ENCODE results near the gene ZC3HAV1. TPM values are rescaled to one million over a fixed set of nuclear protein-coding genes. Genes with fewer than 3 reads are reported as not detected.

Gene ZC3HAV1
- total and polyA plus RNA-seq, 10 of the 15 experiments (the other 5 are each of a cell fraction or from before 2014, with no cell fraction given), result 18.5 to 55.3 (median 44.7) TPM

GRCh38 chr7:139109983-139110411 lies 477 bp upstream of the ZC3HAV1 start:
- Histone ChIP-seq H3K27ac (ENCODE audit: control insufficient read depth, insufficient read depth) (peak overlapping the region; percentile 94), H3K27me3 (replicated peaks in 1 of 2; ENCODE audit: control insufficient read depth in 2 of 2, insufficient read depth in 2 of 2, low read length in 1 of 2) (no peaks in the 10 kb centered on the region), H3K9me3 (replicated peaks; ENCODE audit: control insufficient read depth, insufficient read depth, low read length) (no peaks in the 10 kb centered on the region; the same call in 1 of the 3 replicates), H3K79me2 (ENCODE audit: control insufficient read depth, insufficient read depth, low read length) (peaks cover 51% of the 10 kb centered on the region), H4K20me1 (ENCODE audit: control insufficient read depth, insufficient read depth) (no peaks in the 10 kb centered on the region; the same call in 1 of the 2 replicates), H3K9ac (ENCODE audit: control insufficient read depth, insufficient read depth, low read length) (peak overlapping the region; percentile 84), H2AFZ (ENCODE audit: control insufficient read depth, low read depth, low read length) (peak overlapping the region; percentile 90), H3K4me2 (ENCODE audit: control insufficient read depth, insufficient read depth) (peak overlapping the region; percentile 99), H3K36me3 (ENCODE audit: control insufficient read depth in 2 of 2, insufficient read depth in 2 of 2, low read length in 1 of 2) (no peaks in the 10 kb centered on the region), H3K4me1 (ENCODE audit: control insufficient read depth, insufficient read depth, low read length) (peaks cover 6% of the 10 kb centered on the region; the same call in 1 of the 2 replicates), H3K4me3 (peak overlapping the region; percentile 99)
- TF ChIP-seq, protein P1, sequence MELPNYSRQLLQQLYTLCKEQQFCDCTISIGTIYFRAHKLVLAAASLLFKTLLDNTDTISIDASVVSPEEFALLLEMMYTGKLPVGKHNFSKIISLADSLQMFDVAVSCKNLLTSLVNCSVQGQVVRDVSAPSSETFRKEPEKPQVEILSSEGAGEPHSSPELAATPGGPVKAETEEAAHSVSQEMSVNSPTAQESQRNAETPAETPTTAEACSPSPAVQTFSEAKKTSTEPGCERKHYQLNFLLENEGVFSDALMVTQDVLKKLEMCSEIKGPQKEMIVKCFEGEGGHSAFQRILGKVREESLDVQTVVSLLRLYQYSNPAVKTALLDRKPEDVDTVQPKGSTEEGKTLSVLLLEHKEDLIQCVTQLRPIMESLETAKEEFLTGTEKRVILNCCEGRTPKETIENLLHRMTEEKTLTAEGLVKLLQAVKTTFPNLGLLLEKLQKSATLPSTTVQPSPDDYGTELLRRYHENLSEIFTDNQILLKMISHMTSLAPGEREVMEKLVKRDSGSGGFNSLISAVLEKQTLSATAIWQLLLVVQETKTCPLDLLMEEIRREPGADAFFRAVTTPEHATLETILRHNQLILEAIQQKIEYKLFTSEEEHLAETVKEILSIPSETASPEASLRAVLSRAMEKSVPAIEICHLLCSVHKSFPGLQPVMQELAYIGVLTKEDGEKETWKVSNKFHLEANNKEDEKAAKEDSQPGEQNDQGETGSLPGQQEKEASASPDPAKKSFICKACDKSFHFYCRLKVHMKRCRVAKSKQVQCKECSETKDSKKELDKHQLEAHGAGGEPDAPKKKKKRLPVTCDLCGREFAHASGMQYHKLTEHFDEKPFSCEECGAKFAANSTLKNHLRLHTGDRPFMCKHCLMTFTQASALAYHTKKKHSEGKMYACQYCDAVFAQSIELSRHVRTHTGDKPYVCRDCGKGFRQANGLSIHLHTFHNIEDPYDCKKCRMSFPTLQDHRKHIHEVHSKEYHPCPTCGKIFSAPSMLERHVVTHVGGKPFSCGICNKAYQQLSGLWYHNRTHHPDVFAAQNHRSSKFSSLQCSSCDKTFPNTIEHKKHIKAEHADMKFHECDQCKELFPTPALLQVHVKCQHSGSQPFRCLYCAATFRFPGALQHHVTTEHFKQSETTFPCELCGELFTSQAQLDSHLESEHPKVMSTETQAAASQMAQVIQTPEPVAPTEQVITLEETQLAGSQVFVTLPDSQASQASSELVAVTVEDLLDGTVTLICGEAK (IDR thresholded peaks at IDR 0.05; ENCODE audit: borderline replicate concordance), result 0 out of 2 replicates have a peak, but pooled peaks have one; percentile 16
- TF ChIP-seq LARP7 (IDR thresholded peaks at IDR 0.05), result no peak
- ChIA-PET CTCF (interaction anchor here (0.6 to 0.8 kb wide), 3 partner anchors 35 to 1128 kb away, joined by 3 to 4 read pairs (median 3); no protein-coding TSS in a partner anchor), RAD21 (ENCODE audit: unreplicated experiment) (interaction anchor here (1.2 to 1.6 kb wide), 2 partner anchors 15 to 35 kb away, joined by 4 to 8 read pairs; no protein-coding TSS in a partner anchor), POLR2A (interaction anchor here (1.2 kb wide), 1 partner anchor 9 kb away, joined by 3 read pairs; no protein-coding TSS in a partner anchor), SMC1A (ENCODE audit: uncharacterized antibody, unreplicated experiment) (interaction anchor here (0.9 kb wide), 1 partner anchor 10 kb away, joined by 3 read pairs; no protein-coding TSS in a partner anchor)
- WGBS (ENCODE audit: insufficient coverage, insufficient replicate concordance, low lambda C conversion rate, missing lambda C conversion rate), result 8% methylated on average over 16 of the region's 16 CpGs
- BruUV-seq (replicated peaks), result no TSS peak
- FAIRE-seq (peak; percentile 18), DNase-seq (ENCODE audit: low read depth, low spot score) (no peak), ATAC-seq (no peak)
- intact Hi-C loops (cut with micrococcal nuclease; ENCODE audit: unreplicated experiment) (loop anchor here (1.0 to 5.0 kb wide), 6 partner anchors 8 to 382 kb away; partner anchors contain the start of gene UBN2), in situ Hi-C loops (cut with MboI) (loop anchor here (5.0 to 10.0 kb wide), 2 partner anchors 247 to 945 kb away; partner anchors contain the start of gene LUC7L2)

All from GM12878 (cell line).